HG03521 (cell line): ENCODE data around the gene CALHM5.
A peak's percentile ranks its signal among the peaks of the same experiment; 100 is the strongest.

ENCODE experiments used
- ATAC-seq: cut with Tn5 transposase; IDR thresholded peaks from one replicate; pipeline ENCODE4 v1.9.1; 2021; ENCODE audit warnings: mild to moderate bottlenecking, moderate library complexity; ENCODE audit not compliant: unreplicated experiment

The CALHM5 gene

DNA sequence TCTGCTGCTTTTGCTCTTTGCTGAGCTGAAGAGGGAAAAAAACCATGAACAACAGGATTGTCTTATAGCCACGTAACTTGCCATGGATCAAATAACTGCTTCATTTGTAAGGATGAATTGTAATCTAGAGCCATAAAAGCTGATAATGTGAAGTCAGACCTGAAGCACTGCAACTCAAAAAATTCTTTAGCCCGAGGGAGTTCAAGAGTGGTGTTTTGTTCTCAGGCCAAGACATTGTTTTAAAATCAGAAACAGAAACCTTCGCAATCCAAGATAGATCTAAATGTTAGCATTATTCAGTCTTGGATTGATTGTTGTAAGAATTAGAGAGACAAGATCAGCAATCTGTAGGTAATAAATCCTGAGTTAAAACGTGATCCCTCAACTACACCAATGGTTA is 34.2 kb downstream of the CALHM5 start, which contains the start of gene TRAPPC3L:
TSS of gene TRAPPC3L (minus strand) at position 34 of the 400 bp plus-strand sequence. CDS start 170 bp downstream, outside the sequence.
- no peak for ATAC-seq

DNA sequence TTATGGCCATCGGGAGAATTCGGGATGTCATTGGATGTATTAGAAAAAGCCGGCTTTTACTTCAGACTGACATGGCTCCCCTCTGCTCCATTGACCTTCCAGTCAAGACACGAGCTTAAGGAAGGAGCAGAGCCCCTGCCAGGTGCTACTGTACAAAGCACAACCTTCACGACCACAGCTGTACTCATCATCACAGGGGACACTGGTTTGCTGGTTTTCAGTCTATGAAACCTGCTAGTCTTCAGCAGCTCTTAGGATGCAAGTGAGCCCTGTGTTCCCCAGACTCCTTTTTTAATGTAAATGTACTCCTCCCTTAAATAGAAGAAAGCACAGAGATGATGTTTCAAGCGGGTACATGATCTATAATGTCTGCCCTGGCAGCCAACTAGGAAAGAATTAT is 35.9 kb downstream of the CALHM5 start:
- ATAC-seq, result no peak

DNA sequence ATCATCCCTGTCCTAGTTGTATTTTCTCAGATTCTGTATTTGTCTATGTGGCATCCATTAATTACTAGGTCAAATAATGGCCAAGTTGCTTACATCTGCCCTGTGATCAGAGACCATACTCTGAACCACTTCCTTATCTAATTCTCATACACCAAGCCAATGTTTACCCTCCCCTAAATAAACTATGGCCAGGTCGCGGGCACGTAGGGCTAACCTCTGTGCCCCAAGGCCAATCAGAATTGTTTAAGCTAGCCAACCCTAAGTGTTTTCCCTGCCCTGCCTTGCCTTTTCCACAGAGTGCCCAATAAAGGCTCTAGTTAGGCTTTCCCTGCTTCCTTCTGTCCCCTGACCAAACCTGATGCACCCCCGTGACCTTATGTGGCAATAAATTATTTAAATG is 39.4 kb downstream of the CALHM5 start:
- ATAC-seq, result no peak

DNA sequence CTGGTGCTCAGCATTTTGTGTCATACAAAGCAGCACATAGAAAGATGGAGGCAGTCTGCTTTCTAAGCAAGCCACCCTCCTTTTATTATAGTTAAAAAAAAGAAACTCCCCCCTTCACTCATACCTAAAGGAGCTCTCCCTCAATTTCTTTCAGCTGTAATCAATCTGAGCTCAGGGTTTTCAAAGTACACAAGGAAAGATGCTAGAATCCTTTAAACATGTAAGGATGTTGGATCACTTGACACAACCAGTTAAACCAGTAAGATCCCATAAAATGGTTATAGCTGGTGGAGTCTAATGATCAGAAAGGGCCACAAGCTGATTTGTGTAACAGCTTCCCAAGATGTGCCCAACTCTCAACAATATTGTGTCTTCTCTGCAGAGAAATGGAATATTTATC is 42.0 kb downstream of the CALHM5 start, which contains the start of gene CALHM4:
TSS of gene CALHM4 (plus strand) at position 301 of the 400 bp plus-strand sequence. CDS start at position 344, 43 bp downstream.
- no peak for ATAC-seq

DNA sequence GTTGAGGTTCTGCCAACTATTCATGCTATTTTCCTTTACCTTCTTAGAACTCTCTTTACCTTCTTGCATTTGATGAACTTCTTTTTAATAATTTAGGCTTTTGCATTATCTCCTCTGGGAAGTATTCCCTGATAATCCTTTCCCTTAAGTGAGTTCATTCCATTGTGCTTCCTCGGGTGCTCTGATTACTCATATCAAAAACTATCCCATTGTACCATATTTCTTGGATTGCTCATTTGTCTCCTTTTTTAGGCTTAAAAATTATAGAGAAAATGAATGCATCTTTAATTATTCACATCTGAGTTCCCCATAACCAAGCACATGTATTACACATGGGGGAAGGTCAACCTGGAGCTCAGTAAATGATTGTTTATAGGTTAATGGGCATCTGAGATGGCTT is 44.6 kb downstream of the CALHM5 start:
- no peak for ATAC-seq

DNA sequence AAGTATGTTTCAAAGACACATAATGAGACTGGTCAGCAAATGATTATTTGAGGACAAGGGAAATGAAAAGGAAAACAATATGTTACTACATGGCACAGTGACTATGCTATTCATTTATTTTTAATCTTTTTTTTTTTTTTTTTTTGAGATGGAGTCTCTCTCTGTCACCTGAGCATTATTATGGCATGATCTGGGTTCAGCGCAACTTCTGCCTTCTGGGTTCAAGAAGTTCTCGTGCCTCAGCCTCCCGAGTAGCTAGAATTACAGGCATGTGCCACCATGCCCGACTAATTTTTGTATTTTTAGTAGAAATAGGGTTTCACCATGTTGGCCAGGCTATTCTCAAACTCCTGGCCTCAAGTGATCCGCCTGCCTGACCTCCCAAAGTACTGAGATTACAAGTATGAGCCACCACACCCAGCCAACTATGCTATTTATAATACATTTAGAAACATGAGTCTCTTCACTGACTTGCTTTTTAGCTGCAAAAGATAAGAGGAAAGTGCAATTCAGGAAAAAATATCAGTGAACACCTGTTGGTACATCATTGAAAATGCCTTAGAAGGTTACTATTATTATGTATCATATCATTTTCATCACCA is 45.5 kb downstream of the CALHM5 start:
- no peak for ATAC-seq

DNA sequence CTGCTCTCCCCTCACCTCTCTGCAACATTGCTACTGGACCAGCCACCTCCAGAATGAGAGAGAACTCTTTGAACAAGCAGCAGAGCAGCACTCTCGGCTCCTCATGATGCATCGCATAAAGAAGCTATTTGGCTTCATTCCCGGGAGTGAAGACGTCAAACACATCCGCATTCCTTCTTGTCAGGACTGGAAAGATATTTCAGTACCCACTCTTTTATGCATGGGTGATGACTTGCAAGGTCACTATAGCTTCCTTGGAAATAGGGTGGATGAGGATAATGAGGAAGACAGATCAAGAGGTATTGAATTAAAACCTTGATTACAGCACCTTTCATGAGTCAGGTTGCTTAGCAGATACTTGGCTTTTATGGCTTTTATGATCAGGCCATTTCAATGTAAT is 46.5 kb downstream of the CALHM5 start:
- ATAC-seq, result no peak

DNA sequence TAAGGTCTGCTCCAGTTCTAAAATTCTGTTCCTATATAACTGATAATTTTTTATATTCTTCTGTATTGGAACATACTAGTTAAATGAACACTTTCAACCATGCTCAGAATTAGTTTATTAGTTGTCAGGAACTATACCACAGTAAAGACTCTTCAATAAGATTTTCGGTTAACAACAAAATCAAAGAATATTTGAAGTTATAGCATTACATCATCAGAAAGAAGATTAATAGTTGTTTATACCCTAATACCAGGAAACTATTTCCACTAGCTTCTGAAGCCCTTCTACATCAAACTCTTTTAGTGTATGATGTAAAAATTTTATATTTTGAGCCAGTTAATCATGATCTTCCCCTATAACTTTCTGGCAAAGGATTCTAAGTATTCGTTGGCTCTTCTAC is 48.7 kb downstream of the CALHM5 start:
- ATAC-seq, result no peak

DNA sequence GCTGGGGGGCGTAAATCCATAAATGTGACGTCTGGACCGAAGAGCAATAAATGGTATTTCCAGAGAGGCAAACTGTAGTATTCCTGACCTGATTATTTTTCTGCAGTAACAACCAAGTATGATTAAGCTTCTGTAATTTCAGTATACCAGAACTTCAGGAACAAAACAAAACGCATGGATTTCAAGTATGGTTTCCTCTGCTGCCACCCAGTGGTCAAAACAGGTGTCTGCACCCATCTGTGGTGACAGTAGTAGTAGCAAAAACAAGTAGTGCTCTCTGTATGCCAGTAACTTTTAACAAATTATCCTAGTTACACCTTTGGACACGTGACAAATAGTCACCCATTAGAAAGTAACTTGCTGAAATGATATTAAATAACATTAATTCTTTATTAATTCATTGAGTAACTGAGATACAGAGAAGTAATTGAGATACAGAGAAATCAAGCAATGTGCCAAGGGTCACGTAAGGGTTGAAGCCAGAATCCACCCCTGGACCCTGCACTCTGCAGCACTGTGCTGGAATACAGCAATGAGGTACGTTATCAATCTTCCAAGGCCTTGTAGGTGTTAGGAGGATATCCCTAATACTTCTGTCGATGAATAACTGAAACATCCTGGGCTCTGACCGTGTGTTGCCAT is 50.1 kb downstream of the CALHM5 start:
- ATAC-seq, result no peak

DNA sequence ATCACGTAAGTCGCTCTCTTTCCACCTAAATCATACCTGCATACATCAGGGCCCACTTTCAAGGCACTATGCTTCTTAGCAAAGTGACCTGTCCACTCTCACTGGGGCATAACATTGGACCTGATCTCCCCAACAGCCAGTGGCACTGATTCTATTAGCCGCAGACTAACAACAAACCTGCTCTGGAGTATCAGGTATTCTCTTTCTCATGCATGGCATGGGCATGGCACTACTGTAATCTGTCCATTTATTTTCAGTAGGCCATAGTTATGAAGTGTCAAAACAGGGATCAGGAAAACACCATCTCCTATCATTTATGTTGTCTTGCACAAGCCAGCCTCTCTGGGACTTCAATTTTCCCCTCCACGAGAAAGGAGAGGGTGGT is 50.6 kb downstream of the CALHM5 start:
- ATAC-seq, result no peak

DNA sequence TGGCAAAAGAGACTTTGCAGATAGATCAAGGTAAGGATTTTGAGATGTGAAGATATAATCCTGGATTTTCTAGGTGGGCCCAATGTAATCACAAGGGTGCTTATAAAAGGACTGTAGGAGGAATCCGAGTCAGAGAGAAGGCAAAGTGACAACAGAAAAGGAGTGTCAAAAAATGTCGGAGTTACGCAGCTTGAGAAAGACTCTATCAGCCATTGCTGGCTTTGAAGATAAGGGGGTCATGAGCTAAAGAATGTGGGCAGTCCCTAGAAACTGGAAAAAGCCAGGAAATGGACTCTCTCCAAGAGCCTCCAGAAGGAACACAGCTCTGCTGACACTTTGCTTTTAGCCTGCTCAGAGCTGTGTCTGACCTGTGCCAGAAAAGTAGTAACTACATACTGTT is 51.2 kb downstream of the CALHM5 start:
- ATAC-seq, result no peak

DNA sequence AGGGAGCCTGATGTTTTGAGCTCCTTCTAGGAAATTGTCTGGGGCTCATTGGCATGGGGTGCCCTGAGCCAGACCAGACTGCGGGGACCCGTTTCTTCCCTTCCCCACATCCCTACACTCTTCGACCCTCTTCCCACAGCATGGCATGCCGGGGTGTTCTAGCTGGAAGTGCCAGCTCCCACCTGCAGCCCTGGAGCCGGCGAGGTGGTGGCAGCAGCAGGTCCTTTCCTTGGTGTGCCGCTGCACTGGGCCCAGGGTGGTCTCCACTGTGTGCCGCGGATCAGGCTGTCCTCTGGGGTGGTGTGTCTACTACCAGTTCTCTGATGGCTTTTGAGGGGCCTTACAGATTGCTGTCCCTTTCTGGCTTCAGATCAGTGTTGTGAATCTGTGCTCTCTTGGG is 52.4 kb downstream of the CALHM5 start:
- ATAC-seq, result no peak

DNA sequence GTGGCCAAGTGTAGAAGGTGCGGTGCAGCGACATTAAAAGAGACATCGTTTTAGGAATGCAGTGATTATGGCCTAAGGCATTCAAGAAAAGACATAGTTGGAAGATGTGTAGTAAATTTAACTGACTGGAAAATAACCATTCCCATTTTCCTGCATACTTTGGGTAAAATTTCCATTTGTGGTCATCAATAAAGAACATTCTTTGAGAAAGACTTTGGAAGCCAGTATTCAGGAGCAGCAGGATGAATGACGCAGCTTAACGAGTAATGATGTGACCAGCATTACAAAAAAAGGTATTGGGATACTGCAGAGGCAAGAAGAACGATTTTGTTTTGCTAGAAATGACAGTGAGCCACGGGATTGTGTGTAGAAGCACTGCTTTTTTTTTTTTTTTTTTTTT is 52.9 kb downstream of the CALHM5 start:
- ATAC-seq, result no peak

DNA sequence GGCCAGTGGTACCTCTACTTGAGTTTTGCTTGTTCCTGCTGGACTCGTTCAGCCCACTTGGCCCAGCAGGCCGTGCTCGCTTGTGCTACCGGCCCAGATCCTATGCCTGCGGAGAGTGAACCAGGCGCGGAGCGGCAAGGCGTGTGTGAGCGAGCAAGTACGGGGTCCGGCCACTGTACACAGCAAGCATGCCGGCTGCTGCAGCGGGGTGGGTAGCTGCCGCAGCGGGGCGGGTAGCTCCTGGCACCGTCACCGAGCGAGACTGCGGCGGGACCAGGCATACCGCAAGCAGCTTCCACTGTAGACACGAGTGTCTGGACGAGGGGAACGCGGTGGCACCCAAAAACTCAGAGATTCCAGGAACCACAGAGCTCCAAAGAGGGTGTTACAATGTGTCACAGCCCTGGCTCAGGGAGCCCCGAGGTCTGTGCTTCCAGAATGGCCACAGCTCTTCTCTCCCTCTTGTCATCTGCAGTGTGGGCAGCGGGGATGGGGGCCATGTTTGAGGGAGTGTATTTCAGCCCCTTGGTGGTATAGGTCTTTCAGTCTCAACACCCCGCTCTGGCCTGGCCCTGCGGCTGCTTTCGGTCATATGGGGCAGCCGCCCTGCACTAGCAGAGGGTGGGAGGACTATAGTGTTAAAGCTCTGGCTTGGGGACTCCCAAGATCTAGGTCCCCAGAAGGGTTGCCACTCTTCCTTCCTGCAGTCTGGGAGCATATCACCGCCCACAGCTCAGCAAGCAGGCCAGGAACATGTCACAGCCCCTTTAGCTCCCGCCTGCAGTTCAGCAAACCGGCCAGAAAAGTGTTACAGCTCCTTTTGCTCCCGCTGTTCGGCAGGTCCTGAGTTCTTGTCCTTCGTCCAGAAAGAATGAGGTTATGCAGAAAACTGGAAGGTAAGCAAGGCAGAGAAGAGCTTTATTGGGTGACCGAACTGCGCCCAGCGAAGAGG is 53.8 kb downstream of the CALHM5 start:
- no peak for ATAC-seq

DNA sequence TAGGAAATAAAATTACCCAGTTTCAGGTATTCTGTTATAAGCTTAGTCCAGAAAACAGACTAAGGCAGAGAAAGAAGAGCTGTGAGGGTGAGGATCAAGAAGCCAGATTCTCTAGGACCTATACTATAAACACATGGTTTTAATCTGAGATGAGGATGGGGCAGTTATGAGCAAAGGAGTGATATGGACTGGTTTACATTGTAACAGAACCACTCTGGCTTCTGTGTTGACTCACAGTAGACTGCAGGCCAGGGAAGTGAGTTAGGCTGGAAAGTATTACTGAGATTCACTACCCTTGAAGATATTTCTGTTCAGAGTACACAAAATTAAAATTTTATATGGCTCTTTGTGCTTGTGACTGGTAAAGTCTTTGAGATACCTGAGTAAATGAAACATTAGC is 56.7 kb downstream of the CALHM5 start:
- ATAC-seq, result no peak

DNA sequence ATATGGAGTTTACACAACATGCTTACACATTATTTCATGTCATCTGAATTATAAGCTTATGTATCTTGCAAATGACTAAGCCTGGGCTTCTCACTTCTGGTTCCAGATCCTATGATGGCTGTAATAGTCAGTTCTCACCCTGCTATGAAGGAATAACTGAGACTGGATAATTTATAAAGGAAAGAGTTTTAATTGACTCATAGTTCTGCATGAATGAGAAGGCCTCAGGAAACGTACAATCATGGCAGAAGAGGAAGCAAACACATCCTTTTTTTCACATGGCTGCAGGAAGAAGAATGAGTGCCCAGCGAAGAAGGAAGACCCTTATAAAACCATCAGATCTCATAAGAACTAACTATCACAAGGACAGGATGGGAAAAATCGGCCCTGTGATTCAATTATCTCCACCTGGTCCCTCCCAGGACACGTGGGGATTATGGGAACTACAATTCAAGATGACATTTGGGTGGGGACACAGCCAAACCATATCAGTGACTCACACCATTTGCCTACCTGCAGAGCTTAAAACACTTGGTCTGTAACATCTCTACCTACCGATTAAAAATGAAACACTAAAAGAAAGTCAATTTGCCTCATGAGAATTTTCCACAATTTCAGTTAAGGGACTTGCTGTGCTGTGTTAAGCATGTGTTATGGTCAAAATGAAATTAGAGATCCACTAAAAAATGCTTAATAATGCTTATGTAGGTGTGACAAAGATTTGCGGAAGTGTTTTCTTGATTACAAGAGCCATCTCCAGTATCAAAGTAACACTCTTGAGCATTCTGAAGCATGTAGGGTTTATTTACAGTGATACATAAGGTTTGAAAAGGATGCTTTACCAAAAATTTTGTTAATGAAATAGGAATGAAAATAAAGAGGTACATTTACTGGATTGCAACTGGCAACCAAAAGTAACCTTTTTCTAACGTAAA is 57.6 kb downstream of the CALHM5 start:
- no peak for ATAC-seq

DNA sequence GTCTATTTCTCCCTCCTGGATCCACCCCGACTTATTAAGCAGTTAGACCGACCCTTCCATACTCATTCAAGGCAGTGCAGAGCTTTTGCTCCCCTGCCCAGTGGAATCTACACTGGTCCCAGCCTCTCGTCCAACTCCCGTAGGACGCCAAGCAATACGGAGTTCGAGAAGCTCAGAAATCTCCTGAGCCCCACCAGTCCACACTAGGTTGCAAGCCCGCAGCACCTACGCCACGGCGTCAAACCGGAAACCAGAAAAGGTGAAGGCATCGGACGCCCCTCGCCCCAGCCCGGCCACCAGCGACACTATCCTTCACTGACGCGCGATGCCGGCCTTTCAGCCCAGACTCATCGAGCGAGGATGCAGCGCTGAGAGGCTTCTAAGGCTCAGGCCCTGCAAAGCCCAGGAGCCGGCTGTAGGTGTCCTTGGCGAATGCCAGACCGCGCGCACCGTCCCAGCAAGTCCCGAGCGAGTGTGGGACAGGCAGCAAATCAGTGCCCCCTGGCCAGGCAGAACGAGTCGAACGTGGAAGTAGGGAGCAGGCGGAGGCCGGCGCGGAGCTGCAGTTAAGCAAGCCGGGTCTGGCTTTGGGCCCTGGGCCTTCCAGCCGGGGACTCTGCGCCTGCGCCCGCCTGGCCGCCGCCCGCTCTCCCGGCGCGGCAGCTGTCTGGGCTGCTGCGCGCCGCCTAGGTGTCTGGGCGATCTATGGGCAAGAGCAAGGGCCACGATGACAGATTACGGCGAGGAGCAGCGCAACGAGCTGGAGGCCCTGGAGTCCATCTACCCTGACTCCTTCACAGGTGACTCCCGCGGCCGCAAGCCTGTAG is 59.6 kb downstream of the CALHM5 start, which contains the start of gene RWDD1:
TSS of gene RWDD1 (plus strand) at position 649 of the 827 bp plus-strand sequence. CDS start at position 728, 79 bp downstream.
- ATAC-seq, result peak; percentile 95

DNA sequence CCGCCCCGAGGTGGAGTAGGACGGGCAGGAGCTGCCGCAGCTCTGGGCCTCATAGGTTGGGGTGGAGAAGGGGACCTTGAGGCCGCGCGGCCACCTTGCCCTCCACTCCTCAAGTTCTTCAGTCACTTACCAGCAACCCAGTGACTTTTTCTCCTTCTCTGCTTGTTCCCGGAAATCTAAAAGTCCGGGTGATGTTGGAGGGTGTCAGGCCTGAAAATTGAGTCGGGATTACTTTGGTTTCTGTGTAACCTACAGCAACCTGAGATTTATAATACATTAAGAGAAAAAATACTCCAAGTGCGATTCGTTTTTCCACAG is 60.2 kb downstream of the CALHM5 start:
- no peak for ATAC-seq

DNA sequence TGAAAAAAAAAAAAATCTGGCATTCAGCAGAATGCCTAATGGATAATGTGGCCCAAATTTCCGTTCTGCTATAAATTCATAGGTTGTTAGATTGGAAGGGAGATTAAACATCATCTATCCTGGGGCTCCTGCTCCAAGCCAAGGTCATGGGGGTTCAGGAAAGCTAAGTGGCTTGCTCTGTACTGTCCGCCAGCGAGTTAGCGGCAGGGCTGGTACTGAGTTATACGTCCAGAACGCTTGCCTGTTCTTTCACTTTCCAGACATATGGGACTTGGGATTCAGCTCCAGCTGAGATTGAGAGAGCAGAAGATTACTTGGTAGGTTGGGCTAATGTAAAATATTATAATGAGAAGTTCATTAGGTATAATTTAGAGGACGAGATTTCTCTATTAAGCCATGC is 60.7 kb downstream of the CALHM5 start:
- ATAC-seq, result no peak
